Sigmoid colon (tissue), 7 donors: ENCODE measurements around the gene STX4. TPM values are rescaled to one million over a fixed set of nuclear protein-coding genes. Genes with fewer than 3 reads are reported as not detected.

Source experiments
- DNase-seq: peaks from one replicate; pipeline ENCODE4 v3.0.0-alpha.2; 2019
- H3K27ac ChIP-seq, 4 donors: fragments of 200-600 bp; sonication (generic); one replicate each; pipeline ENCODE4 v1.5.1; 2016 to 2019; ENCODE audit warnings: mild to moderate bottlenecking in 1 of 4
- H3K27me3 ChIP-seq, 3 donors: fragments of 200-600 bp; sonication (generic); one replicate each; pipeline ENCODE4 v1.5.1; 2019; ENCODE audit warnings: mild to moderate bottlenecking in 1 of 3
- H3K36me3 ChIP-seq, 4 donors: fragments of 200-600 bp; sonication (generic); one replicate each; pipeline ENCODE4 v1.5.1; 2016 to 2019
- H3K4me1 ChIP-seq, 4 donors: fragments of 200-600 bp; sonication (generic); one replicate each; pipeline ENCODE4 v1.5.1; 2017 to 2019
- H3K4me3 ChIP-seq, 4 donors: fragments of 200-600 bp; sonication (generic); one replicate each; pipeline ENCODE4 v1.5.1; 2017 to 2019; ENCODE audit warnings: mild to moderate bottlenecking in 2 of 4, moderate library complexity in 1 of 4
- H3K9me3 ChIP-seq, 4 donors: fragments of 200-600 bp in 3 of 4; sonication (generic) in 3 of 4; one replicate each; pipeline versions ENCODE4 v1.5.1 to v1.6.1; 2013 to 2019
- CTCF ChIP-seq, 4 experiments: fragments of 450-650 bp in 3 of 4; fragments of 200-600 bp in 1 of 4; IDR thresholded peaks; one replicate each; pipeline ENCODE4 v1.5.1; 2016 to 2019; ENCODE audit warnings: antibody characterized with exemption in 4 of 4, mild to moderate bottlenecking in 3 of 4, moderate library complexity in 2 of 4
- EP300 ChIP-seq, 4 donors: sonication (generic); formaldehyde crosslinking; IDR thresholded peaks; one replicate each; pipeline ENCODE4 v1.6.1; 2017; ENCODE audit warnings: antibody characterized with exemption in 4 of 4
- POLR2A ChIP-seq, 2 donors: fragments of 450-650 bp; IDR thresholded peaks; one replicate each; pipeline ENCODE4 v1.6.1; 2016; ENCODE audit warnings: antibody characterized with exemption in 2 of 2, mild to moderate bottlenecking in 2 of 2, moderate library complexity in 2 of 2
- POLR2AphosphoS5 ChIP-seq, 4 donors: sonication (generic); formaldehyde crosslinking; IDR thresholded peaks; one replicate each; pipeline ENCODE4 v1.6.1; 2017; ENCODE audit warnings: antibody characterized with exemption in 4 of 4
- WGBS, 2 donors: extraction: QIAGEN DNeasy Blood & Tissue Kit; methylation state at CpG; one replicate each; pipeline ENCODE4 v1.1.7; 2013; 5-methylcytosine and 5-hydroxymethylcytosine counted together
- intact Hi-C: fragments of 100-400 bp; cut with DNase I; formaldehyde crosslinking; loops from one replicate; pipeline ENCODE4 v1.15.1; 2023
- polyA plus RNA-seq, 3 donors: library from polyadenylated mRNA; stranded (reverse); fragments of 200-250 nt; gene quantifications; one replicate each; pipeline ENCODE4 v1.2.3, GENCODE V29; 2013
- total RNA-seq, 4 donors: library from RNA; depleted of rRNA; stranded (reverse); fragments of >200 nt; gene quantifications; one replicate each; pipeline ENCODE4 v1.1.0, GENCODE V29; 2016
- donor health status: healthy with polysubstance abuse.
- donor health status: Bipolar disorder and iron deficiency.
- donor health status: healthy.

The STX4 gene
- total and polyA plus RNA-seq, 7 donors = 23.9 to 76.3 (median 47.2) TPM

DNA sequence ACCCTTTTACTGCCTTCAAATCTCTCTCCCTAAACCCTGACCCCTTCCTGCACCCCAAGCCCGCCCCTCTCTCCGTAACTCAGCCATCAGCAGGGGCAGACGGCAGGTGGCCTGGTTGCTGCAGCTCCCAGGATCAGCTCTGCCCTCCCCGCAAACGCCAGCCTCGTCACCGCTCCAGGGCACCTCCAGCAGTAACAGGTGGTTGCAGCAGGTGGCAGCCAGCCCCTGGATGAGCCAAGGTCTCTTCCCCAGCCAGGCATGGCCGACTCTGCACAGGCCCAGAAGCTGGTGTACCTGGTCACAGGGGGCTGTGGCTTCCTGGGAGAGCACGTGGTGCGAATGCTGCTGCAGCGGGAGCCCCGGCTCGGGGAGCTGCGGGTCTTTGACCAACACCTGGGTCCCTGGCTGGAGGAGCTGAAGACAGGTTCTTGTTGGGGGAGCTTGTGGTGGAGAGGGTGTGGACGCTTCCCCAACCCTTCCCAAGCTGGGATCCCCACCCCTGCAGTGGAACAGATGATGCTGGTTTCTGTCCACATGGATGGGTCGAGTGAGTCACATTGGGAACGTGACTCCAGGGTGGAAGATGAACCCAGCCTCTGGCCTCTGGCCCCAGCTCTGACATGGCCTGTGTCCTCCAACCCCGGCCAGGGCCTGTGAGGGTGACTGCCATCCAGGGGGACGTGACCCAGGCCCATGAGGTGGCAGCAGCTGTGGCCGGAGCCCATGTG, 47.8 kb upstream of the STX4 start:
- TF ChIP-seq POLR2AphosphoS5 (IDR thresholded peaks at IDR 0.05) (peak in 1 of 4 donors; percentile 25), EP300 (IDR thresholded peaks at IDR 0.05) (no peak)
- H3K4me1 ChIP-seq = peaks cover 0 to 14% (median 12%) of the 10 kb centered on the region in 4 donors
- H3K4me3 ChIP-seq = peak overlapping the region; percentile 30 to 53 (median 50)
- WGBS, 2 donors = 28 to 57% methylated on average over 20 of the region's 20 CpGs
- intact Hi-C loops = loop anchor here (1.0 to 2.0 kb wide), 3 partner anchors 57 to 883 kb away; no protein-coding TSS in a partner anchor
- no peak for DNase-seq
- peaks cover 2 to 46% (median 24%) of the 10 kb centered on the region in 4 donors for H3K36me3 ChIP-seq
- no peaks in the 10 kb centered on the region for H3K27me3 ChIP-seq
- H3K27ac ChIP-seq = peak overlapping the region; percentile 69 to 78 (median 72)
- H3K9me3 ChIP-seq = no peaks in the 10 kb centered on the region

DNA sequence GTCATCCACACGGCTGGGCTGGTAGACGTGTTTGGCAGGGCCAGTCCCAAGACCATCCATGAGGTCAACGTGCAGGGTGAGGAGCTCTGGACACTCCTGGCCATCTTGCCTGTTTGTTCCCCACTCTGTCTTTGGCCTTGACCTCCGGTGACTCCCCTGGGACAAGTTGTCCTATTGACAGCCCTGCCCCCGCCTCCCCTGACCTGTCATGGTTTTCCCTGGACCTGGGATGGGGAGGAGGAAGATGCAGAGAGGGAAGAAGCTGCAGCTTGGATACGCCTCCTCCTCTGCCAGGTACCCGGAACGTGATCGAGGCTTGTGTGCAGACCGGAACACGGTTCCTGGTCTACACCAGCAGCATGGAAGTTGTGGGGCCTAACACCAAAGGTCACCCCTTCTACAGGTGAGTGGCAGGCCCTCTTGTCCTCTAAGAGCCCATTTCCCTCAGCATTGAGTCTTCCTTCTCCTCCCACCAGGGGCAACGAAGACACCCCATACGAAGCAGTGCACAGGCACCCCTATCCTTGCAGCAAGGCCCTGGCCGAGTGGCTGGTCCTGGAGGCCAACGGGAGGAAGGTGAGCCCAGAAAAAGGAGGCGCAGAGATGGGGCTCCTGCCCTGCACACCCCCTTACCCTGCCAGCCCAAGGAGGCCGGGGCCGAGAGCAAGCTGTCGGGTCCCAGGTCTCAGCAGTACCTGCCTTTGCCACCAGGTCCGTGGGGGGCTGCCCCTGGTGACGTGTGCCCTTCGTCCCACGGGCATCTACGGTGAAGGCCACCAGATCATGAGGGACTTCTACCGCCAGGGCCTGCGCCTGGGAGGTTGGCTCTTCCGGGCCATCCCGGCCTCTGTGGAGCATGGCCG, 47.0 kb upstream of the STX4 start:
- peak overlapping the region in 2 of 4 donors; percentile 69 to 74 for H3K27ac ChIP-seq
- intact Hi-C loops = no loop called here
- whole genome bisulfite sequencing, 2 donors = 94% methylated on average over 29 of the region's 29 CpGs
- H3K36me3 ChIP-seq = peaks cover 0 to 38% (median 20%) of the 10 kb centered on the region in 4 donors
- DNase-seq = no peak
- H3K4me1 ChIP-seq = peaks cover 0 to 14% (median 12%) of the 10 kb centered on the region in 4 donors
- TF ChIP-seq POLR2AphosphoS5 (IDR thresholded peaks at IDR 0.05) (no peak), EP300 (IDR thresholded peaks at IDR 0.05) (no peak), POLR2A (IDR thresholded peaks at IDR 0.05) (no peak), CTCF (IDR thresholded peaks at IDR 0.05) (no peak)
- no peak overlapping the region for H3K4me3 ChIP-seq
- no peaks in the 10 kb centered on the region for H3K9me3 ChIP-seq
- H3K27me3 ChIP-seq = no peaks in the 10 kb centered on the region

- DNase-seq = no peak
- 94 to 96% methylated on average over 30 of the region's 30 CpGs for WGBS, 2 donors
- peaks cover 0 to 14% (median 12%) of the 10 kb centered on the region in 4 donors for H3K4me1 ChIP-seq
Observed at GRCh38 chr16:30987581-30988190, 45.7 kb upstream of the STX4 start.

DNA sequence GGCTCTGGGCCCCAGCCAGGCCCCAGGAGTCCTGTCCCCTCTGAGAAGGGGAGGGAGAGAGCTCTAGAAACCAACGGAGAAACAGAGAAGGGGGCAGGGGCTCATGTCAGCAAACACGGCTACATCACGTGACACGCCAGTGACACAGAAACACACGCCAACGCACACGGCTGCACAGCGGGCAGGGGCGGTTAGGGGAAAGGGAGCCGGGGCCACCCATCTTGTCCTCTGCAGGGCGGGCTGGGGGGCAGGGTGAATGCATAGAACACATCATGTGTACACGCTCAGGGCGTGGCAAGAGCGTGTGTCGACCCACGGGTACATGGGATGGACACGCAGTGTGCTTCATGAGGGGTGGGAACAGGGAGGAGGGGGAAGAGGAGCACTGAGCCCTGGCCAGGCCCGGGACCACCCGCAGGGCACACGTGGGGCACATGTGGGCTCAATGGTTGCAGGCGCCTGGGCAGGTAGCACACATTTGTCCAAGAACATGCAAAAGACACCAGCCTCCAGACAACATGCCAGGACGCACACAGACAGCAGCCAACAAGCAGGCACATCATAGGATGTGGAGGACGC, 43.8 kb upstream of the STX4 start:
- H3K36me3 ChIP-seq = peaks cover 0 to 6% (median 3%) of the 10 kb centered on the region in 4 donors
- intact Hi-C loops = no loop called here
- H3K4me3 ChIP-seq = no peak overlapping the region
- no peaks in the 10 kb centered on the region for H3K27me3 ChIP-seq
- no peaks in the 10 kb centered on the region for H3K9me3 ChIP-seq
- H3K4me1 ChIP-seq = peaks cover 0 to 14% (median 12%) of the 10 kb centered on the region in 4 donors
- no peak for DNase-seq
- TF ChIP-seq EP300 (IDR thresholded peaks at IDR 0.05) (no peak), POLR2AphosphoS5 (IDR thresholded peaks at IDR 0.05) (no peak), CTCF (IDR thresholded peaks at IDR 0.05) (no peak), POLR2A (IDR thresholded peaks at IDR 0.05) (no peak)
- no peak overlapping the region for H3K27ac ChIP-seq
- 66 to 87% methylated on average over 23 of the region's 23 CpGs for WGBS, 2 donors

More at GRCh38 chr16:30987581-30988190, 45.7 kb upstream of the STX4 start:
- H3K9me3 ChIP-seq = no peaks in the 10 kb centered on the region
- no peaks in the 10 kb centered on the region for H3K27me3 ChIP-seq
- TF ChIP-seq POLR2AphosphoS5 (IDR thresholded peaks at IDR 0.05) (no peak), EP300 (IDR thresholded peaks at IDR 0.05) (no peak), POLR2A (IDR thresholded peaks at IDR 0.05) (no peak), CTCF (IDR thresholded peaks at IDR 0.05) (no peak)
- no peak overlapping the region for H3K27ac ChIP-seq
- H3K36me3 ChIP-seq = peaks cover 0 to 25% (median 18%) of the 10 kb centered on the region in 4 donors
- H3K4me3 ChIP-seq = no peak overlapping the region
- intact Hi-C loops = no loop called here
